Measurements from ENCODE around the gene PWWP2A. TPM values are rescaled to one million over a fixed set of nuclear protein-coding genes. Genes with fewer than 3 reads are reported as not detected.

Gene PWWP2A
- total and polyA plus RNA-seq, 2 of the 8 experiments (the other 6 are each of a cell fraction or from before 2014, with no cell fraction given): 18.5 to 63.0 TPM

GRCh38 chr5:160076997-160077396 is 42.3 kb downstream of the PWWP2A start (continued):
- TF ChIP-seq SUZ12 (IDR thresholded peaks at IDR 0.05; ENCODE audit: low read length) (no peak), SAP30 (IDR thresholded peaks at IDR 0.05; ENCODE audit: insufficient read depth, insufficient replicate concordance, low read length) (no peak), MAX (IDR thresholded peaks at IDR 0.05) (no peak), RAD21 (IDR thresholded peaks at IDR 0.05 in 1 of 2, conservative IDR thresholded peaks at IDR 0.05 in 1 of 2; ENCODE audit: low read depth in 2 of 2, low read length in 2 of 2) (no peak), CTCF (IDR thresholded peaks at IDR 0.05; ENCODE audit: control extremely low read depth in 1 of 3, insufficient read depth in 1 of 3, low read depth in 1 of 3, low read length in 3 of 3) (no peak)
